ENCODE data around the gene EPHA6.
"Not testable (repeated sequence)": the region's sequence is repeated elsewhere in the genome, so short reads cannot be mapped to it uniquely, and the experiment has no call there.

Gene EPHA6

DNA sequence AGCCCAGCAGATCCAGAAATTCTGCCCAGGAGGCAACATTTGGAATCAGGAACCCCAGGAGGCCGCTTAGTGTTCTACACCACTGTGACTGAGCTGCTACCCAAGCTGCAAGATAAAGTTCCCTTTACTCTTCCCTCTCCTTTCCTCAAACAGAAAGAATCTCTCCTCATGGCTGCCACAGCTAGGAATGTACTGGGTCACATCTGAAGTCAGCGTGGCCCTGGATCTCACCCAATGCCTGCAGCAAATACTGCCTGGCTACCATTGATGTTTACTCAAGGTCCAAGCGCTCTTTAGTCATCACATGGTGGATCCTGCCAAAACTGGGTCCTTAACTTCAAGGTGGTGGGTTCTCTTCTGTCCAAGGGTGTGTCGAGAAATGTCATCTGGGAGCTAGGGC, 382.7 kb downstream of the EPHA6 start:
- DNase-seq, result no peak

DNA sequence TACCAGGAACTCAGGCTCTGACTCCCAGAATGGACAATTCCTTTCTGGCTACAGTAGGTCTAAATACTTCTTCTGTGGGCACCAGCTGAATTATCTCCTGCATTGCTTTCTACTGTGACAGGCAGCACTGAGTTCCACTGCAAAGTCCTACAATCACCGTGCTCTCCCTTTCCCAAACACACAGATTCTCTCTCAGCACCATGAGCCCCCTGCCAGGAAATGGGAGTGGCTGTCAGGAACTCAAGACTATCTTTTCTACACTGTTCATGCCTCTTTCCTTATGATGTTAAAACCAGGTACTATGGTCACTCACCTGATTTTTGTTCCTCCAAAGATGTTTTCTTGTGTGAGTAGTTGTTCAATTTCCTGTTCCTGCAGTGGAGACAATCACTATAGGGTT, 383.4 kb downstream of the EPHA6 start:
- DNase-seq, result no peak

DNA sequence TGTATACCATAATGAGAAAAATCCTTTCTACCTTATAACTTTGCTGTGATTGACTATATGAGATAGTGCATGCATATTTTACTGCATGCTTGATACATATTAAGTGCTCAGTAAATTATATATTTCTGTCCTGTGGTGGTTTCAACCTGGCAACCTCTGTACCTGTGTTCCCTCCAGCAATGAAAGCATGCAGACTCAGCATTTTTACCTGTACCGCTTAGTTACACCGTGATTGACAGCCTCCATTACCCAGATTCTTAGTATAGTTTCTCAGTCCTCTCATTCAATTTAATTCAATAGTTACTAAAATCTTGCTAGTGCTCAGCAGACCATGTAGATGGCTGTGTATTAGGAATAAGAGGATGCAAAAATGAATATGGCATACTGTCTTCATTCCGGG, 386.0 kb downstream of the EPHA6 start:
- DNase-seq, result no peak

DNA sequence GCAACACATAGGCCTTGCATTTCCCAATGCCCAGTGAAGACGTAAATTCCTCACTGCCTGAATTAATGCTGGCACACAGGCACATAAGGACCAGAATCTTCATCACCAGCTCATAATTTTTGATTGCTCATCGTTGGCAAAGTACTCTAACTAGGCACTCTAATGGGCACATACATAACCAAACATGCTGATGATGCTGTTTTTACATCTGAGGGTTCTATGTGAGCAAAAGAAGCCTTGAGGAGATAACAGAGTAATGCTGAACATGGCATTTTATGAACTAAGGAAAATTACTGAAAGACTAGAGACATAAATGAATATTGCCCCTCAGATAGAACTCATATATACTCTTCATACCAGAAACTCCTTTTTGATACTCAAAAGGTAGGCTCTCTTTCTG, 387.4 kb downstream of the EPHA6 start:
- DNase-seq, result no peak

DNA sequence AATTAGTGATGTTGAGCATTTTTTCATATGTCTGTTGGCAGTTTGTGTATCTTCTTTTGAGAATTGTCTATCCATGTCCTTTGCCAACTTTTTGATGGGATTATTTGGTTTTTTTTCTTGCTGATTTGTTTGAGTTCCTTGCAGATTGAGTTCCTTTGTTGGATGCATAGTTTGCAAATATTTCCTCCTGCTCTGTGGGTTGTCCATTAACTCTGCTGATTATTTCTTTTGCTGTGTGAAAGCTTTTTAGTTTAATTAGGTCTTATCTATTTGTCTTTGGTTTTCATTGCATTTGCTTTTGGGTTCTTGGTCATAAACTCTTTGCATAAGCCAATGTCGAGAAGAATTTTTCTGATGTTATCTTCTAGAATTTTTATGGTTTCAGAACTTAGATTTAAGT, 414.6 kb downstream of the EPHA6 start:
- DNase-seq, result no peak

DNA sequence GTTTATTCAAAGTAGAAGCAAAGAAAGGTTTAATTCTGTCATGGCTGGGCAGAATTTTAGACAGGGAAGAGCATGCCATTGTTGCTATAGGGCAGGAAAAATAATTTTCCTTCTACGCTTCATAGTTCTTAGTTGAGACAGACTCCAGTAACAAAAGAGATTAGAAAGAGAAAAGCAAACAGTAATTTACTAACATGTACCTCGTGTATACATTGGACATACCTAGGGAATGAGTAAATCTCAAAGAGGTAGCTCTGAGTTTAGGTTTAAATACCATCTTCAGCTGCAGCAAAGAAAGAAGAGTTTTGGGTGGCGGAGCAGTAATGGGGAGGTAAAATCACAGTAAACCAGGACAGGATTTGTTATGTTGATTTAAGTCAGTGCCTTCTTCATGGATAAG, 416.1 kb downstream of the EPHA6 start:
- DNase-seq, result no peak

DNA sequence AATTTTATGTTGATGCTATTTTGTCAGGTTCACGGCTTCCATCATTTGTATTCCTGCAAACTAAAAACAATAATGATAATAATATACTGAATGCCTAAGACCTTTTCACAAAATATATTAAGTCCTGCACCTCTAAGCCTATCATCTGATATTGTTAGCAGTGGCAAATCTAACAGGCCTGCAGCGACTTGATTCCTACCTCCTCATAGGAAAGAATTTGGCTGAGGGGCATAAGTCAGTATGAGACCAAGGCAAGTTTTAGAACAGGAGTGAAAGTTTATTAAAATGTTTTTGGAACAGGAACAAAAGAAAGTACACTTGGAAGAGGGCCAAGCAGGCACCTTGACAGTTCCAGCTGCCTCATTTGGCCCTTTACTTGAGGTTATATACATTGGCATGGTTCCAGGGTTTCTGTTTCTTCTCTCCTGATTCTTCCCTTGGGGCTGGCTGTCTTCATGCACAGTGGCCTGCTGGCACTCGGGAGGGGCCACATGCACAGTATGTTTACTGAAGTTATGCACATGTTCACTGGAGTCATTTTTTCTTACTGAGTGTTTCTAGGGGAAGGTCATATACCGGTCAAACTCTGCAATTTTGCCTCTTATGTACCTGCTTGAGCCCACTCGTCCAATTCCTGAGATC, 418.1 kb downstream of the EPHA6 start:
- no peak for DNase-seq

DNA sequence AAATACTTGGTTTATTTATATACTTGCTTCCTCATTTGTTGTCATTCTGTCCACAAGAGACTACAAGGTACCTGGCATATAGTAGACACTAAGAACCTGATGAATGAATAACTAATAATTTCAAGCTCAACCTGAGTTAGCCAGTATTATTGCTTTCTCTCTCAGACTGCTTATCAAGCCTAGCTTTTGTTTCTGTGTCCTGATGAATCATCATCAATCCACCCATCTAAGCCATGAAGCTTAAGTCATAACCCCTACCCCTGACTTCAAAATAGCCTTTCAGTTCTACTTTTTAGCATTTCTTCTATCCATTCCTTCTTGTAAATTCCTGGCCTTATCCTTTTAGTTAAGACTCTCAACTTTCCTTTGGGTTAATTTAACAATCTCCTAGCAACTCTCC, 420.8 kb downstream of the EPHA6 start:
- DNase-seq, result no peak

DNA sequence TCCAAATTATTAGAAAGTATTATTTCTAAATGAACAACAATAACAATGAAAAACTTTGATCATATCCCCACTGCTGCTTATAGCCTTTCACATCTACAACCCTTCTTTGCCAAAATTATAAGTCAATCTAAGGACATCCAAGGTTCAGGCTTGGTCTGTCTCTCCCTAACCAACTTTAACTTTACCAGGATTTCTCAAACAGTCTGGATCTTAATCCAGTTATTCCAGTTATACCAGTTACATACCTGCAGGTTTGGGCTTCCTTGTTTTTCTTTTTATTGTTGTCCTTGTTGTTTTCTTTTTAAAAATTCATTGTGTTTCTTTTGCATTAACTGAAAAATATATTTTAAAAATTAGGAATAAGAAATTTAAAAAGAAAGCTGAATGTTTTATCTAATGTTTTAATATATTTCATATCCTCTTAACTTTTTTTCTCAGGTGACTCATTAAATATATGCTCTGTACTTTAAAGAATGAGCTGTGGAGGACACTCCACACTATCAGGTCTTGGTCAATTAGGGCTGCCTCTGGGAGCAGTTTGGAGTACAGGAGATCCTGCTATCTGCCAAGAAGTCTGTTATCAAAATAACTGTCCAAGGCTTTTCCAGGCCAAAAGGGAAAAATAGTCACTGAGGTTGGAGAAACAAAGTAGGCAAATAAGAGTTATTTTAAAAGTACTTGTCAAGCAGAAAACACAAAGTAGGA, 421.4 kb downstream of the EPHA6 start:
- no peak for DNase-seq

DNA sequence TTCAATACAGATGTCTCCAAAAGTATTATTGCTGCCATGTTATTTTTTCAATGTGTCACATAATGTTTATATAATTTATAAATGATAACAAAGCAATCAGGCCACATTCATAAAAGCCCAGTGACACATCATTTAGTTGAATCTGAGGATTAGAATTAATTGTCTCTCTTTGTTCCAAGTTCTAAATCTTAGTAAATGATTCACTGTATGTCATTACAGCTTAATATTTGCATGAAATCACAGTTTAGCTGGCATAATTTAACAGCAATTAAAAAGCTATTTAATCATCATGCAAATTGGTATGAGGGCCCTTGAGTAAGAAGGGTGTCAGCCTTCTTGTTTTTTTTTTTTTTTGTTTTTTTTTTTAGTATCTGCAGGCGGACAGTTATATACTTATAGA, 427.0 kb downstream of the EPHA6 start:
- DNase-seq, result no peak

DNA sequence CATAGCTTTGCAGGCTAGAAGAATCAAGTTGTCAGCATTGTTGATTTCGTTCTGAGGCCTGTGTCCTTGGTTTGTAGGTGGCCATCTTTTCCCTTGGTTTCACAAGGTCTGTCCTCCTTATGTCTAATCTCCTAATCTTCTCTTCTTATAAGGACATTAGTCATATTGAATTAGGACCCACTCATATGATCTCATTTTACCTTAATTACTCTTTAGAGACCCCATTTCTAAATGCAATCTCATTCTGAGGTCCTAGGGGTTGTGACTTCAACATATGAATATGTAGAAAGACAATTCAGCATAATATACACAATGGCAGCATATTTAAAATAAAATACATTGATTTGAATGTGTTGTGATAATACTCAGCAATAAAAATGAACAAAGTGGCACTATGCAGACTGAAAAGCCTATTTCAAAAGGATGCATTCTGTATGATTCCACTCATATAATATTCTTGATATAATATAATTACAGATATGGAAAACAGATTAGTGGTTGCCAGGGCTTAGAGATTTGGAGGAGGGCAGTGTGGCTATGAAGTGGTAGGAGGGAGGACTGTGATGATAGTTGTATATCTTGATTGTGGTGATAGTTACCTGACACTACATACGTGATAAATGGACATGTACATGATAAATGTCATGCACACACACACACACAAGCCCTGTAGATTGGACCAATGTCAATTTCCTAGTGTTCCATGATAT, 431.0 kb downstream of the EPHA6 start:
- DNase-seq, result no peak

DNA sequence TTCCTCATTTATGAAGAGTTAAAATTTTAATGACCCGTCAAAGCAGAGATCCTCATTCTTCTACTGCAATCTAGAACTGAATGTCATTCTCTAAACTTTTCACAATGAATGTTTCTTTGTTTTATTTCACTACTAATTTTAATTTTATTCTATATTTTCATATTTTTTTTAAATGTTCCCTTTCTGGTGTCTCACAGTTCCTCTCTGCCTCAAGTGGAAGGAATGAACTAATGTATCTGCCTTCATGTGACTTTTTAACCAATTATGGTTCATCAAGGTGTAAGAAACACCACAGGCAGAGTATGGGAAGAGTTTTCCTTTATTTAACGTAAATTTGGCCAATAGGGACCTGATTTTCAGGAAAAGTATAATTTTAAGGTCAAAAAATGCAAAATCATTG, 441.7 kb downstream of the EPHA6 start:
- no peak for DNase-seq

DNA sequence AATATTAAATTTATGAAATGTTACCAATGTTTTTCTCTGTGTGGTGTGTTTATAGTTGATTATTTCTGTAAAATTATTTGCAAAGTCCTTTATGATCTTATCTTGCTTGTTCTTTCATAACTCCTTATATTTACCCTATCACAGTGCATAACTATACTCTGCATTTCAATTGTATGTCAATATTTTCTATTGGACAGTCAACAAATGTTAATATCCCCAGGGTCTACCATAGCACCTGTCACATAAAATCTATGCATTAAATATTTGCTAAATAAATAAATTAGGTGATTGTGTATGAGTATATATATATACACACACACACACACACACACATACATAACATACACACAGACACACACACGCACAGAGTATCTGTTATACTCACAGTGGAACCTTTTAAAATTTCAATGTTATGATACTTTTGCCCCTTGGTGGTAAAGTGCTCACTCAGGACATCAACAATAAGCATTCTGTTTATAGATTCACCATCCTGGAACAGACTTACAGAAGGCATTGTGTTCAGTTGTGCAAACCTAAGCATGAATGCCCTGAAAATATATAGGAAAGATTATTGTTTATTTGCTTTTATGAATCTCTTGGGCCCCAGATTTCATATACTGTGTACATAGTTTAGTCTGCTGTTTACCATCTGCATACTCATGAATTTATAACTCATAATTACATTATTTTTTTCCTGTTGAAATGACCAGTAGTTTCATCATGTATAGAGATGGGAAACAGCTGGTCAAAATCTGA, 443.7 kb downstream of the EPHA6 start:
- DNase-seq, result no peak

DNA sequence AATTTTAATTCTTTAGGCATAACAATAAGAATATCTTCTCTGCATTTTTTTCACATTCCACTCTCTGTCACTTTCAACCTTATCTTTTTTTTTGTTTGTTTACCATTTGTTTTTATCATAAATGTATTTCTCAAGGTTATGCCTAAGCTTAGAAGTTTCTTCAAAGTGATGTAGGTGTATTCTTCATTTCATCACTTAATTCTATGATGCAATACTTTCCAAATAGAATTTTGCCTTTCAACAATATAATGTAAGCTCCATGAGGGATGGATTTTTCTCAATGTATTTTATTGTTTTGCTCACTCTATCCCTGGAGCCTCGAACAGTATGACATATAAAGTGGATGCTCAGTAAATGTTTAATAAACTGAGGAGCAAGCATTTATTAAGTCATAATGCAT, 444.9 kb downstream of the EPHA6 start:
- no peak for DNase-seq

DNA sequence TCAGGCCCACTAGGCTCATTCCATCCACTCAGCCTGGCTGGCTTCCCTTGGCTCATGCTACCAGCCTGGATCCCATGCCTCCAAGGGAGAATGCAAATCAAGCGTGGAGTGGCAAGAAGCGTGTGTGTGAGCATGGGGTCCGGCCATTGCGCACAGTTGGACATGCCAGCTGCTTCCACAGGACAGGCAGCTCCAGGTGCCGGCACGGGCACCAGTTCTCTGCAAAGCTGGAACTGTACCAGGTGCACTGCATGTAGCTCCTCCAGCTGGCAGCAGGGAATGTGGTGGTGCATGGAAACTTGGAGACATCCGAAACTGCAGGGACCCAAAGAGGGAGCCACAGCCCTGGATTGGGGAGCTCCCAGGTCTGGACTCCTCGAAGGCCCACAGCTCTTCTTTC, 449.8 kb downstream of the EPHA6 start:
- no peak for DNase-seq

DNA sequence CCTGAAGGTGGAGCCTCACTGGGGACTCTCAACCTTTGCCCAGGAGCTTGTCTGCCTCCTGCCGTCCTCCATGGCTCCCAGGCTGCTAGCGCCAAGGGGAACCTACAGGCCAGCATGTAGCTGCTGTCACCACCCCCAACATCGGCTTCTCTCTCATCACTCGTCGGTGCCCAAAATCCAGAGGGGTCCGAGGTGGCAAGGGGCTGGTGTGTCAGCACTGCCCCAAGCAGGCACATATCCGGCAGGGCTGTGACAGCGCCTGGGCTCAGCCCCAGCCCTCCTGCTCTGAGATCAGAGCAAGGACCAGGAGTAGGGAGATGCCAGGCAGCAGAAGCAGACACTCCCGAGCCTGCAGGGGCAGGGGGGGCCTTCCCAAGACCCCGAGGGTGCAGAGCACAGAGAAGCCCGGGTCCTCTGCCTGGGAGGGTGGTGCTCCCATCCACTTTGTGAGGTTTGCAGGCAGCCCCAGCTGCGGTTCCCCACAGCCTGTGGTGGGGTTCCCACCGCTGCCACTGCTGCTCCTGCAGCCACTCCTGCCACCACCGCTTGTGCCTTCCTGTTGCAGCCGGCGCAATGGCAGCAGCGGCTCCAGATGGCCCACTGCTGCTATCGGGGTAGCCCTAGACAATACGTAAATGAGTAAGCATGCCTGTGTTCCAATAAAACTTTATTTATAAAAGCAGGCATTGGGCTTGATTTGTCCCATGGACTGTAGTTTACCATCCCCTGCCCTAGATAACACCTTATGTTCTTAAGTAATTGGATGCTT, 451.0 kb downstream of the EPHA6 start:
- no peak for DNase-seq

DNA sequence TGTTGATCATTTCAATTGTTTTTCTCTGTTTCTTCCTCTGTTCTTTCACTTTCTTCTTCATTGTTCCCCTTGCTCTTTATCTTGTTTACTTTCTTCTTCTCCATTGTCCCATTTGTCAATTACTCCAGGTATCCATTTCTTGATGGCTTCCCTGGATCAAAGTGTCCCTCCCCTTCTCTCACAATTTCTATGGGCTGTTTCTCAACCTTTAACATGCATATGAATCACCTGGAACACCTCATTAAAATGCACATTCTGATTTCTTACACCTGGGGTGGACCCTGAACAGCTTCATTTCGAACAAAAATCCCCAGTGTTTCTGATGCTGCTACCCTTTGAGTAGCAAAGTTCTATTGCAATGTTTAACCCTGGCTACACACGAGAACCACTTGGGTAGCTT, 454.8 kb downstream of the EPHA6 start:
- no peak for DNase-seq

DNA sequence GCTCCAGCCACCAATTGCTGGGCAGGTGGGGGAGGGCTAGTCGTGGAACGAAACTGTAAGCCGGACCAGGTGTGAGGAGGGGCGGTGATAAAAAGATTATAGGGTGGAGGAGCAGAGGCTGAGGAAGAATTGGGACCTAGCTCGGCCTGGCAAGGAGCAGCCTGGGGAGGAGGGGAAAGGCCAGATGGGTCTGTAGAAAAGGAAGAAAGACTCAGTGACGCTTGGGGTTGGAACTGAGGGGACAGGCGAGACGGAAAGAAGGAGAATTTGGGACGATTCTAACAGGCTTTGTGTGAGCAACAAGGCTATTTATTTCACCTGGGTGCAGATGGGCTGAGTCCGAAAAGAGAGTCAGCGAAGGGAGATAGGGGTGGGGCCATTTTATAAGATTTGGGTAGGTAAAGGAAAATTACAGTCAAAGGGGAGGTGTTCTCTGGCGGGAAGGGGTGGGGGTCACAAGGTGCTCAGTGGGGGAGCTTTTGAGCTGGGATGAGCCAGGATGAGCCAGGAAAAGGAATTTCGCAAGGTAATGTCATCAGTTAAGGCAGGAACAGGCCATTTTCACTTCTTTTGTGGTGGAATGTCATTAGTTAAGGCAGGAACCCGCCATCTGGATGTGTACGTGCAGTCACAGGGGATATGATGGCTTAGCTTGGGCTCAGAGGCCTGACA, 462.6 kb downstream of the EPHA6 start:
- not testable (repeated sequence) for DNase-seq

DNA sequence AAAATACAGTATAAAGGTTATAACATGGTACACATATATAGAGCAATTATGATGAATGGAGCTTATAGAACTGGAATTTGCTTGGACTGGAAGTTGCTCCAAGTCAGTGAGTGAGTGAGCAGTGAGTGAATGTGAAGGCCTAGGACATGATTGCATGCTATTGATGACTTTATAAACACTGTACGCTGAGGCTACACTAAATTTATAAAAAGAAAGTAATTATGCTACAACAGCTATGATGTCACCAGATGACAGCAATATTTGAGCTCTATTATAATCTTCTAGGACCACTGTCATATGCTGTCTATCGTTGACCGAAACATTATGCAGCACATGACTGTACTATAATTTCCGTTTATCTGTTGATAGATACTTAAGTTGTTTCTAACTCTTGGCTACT, 463.3 kb downstream of the EPHA6 start:
- no peak for DNase-seq

DNA sequence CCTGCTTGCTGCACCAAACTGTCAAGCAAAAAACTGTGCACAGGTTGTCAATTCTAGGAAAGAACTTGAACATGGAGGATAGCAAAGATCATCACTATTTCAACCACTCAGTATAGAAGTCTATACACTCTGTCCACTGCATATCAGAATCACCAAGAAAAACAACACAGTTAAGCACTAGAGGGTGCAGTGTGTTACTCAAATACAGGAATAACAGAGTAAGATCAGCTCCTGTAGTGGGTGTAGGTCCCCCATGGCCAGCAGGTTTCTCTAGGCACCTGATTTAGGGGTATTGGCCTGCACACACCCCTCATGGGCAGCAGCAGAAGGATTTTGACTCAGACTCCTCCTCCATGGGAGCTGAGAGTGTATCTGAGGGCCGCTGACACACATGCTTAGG, 464.1 kb downstream of the EPHA6 start:
- no peak for DNase-seq

DNA sequence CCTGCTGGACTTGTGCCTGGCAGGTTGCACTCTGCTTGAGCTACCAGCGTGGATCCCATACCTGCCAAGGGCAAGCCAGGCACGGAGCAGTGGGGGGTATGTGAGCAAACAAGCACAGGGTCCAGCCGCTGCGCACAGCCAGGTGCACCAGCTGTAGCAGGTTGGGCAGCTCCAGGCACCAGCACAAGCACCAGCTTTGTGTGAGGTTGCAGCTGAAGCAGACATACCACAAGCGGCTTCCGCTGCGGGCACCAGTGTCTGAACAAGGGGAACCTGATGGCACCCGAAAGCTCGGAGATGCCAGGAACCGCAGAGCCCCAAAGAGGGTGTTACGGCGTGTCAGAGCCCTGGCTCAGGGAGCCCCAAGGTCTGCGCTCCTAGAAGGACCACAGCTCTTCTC, 477.5 kb downstream of the EPHA6 start:
- no peak for DNase-seq

DNA sequence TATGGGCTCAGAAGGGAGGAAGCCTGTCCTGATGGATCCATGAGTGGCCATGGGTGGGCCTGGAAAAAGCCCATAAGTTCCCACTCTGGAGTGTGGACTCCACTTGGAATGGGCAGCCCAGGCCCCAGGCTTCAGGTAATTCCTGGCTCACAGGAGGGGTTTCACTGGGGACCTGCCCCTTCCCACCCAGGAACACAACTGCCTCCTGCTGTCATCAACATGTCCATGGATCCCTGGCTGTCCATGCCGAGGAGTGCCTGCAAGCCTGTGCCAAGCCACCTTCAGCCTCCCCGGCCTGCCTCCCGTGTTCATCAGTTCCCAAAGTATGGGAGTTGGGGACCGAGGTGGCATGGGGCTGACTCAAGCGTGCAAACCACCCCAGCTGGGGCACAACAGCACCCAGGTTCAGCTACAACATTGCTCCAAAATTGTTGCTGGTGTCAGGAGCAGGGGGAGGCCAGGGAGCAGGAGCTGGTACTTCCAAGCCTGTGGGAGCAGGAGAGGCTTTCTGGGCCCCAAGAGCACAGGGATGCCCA, 479.3 kb downstream of the EPHA6 start:
- DNase-seq, result no peak
